HG02884 (cell line): ENCODE data around the gene RPP40.
"Not testable (repeated sequence)": the region's sequence is repeated elsewhere in the genome, so short reads cannot be mapped to it uniquely, and the experiment has no call there.

Source experiments
- ATAC-seq: cut with Tn5 transposase; IDR thresholded peaks from one replicate; pipeline ENCODE4 v1.9.1; 2021; ENCODE audit warnings: mild to moderate bottlenecking, moderate library complexity; ENCODE audit not compliant: unreplicated experiment

The RPP40 gene

GRCh38 chr6:5020142-5020541 is 16.3 kb upstream of the RPP40 start:
- ATAC-seq: no peak

GRCh38 chr6:5014072-5014561 is 10.3 kb upstream of the RPP40 start:
- ATAC-seq: no peak

- no peak for ATAC-seq
Measured at GRCh38 chr6:5012519-5012918, 8.7 kb upstream of the RPP40 start.

GRCh38 chr6:5011346-5011745 is 7.5 kb upstream of the RPP40 start:
- no peak for ATAC-seq

- ATAC-seq: no peak
Measured at GRCh38 chr6:5007531-5007930, 3.7 kb upstream of the RPP40 start.

- no peak for ATAC-seq
Measured at GRCh38 chr6:5006222-5006621, 2.4 kb upstream of the RPP40 start.

GRCh38 chr6:5005038-5005433 is 1.2 kb upstream of the RPP40 start:
- not testable (repeated sequence) for ATAC-seq

GRCh38 chr6:5004373-5005037 is 668 bp upstream of the RPP40 start:
- ATAC-seq: no peak

GRCh38 chr6:4999586-4999985 is 4.3 kb downstream of the RPP40 start:
- ATAC-seq: no peak

GRCh38 chr6:4997862-4998261 is 6.0 kb downstream of the RPP40 start:
- no peak for ATAC-seq

GRCh38 chr6:4994741-4995140 is 9.1 kb downstream of the RPP40 start:
- ATAC-seq: no peak

- ATAC-seq: no peak
Measured at GRCh38 chr6:4987432-4987831, 16.4 kb downstream of the RPP40 start.

- no peak for ATAC-seq
Measured at GRCh38 chr6:4986999-4987398, 16.8 kb downstream of the RPP40 start.

GRCh38 chr6:4983322-4983721 is 20.5 kb downstream of the RPP40 start:
- ATAC-seq: no peak

- no peak for ATAC-seq
Measured at GRCh38 chr6:4981761-4982160, 22.1 kb downstream of the RPP40 start.

- no peak for ATAC-seq
Measured at GRCh38 chr6:4979426-4979825, 24.4 kb downstream of the RPP40 start.

GRCh38 chr6:4977468-4977867 is 26.4 kb downstream of the RPP40 start:
- ATAC-seq: no peak

GRCh38 chr6:4975506-4975905 is 28.3 kb downstream of the RPP40 start:
- ATAC-seq: no peak

GRCh38 chr6:4974962-4975361 is 28.9 kb downstream of the RPP40 start:
- ATAC-seq: no peak

- ATAC-seq: no peak
Measured at GRCh38 chr6:4973982-4974745, 29.7 kb downstream of the RPP40 start.

- no peak for ATAC-seq
Measured at GRCh38 chr6:4973415-4973814, 30.4 kb downstream of the RPP40 start.

GRCh38 chr6:4972438-4972837 is 31.4 kb downstream of the RPP40 start:
- ATAC-seq: no peak
